Caco-2 (cell line): ENCODE results near the gene CIBAR2. TPM values are rescaled to one million over a fixed set of nuclear protein-coding genes. Genes with fewer than 3 reads are reported as not detected.

Experiments
- BruUV-seq: library from RNA; stranded (reverse); fragments of 400-500 nt; replicated peaks from 2 replicates; lab custom pipeline; 2021; lab: Mats Ljungman, UMichigan
- CTCF ChIA-PET: fragments of 300-600 bp; sonication (Branson Sonifier 250); formaldehyde crosslinking; loops from one replicate; lab custom pipeline; 2022; ENCODE audit warnings: antibody characterized with exemption; lab: Charles Lee
- POLR2A ChIA-PET: fragments of 300-600 bp; sonication (Branson Sonifier 250); formaldehyde crosslinking; loops from one replicate; lab custom pipeline; 2022; ENCODE audit warnings: antibody characterized with exemption; lab: Charles Lee
- DNase-seq, 2 experiments: peaks; one replicate each; pipeline versions ENCODE4 v3.0.0 to v3.0.0-alpha.2; 2020 to 2022
- H3K27me3 ChIP-seq: replicated peaks from 2 replicates; pipeline ENCODE4 v1.6.0; 2011; ENCODE audit warnings: low read length; ENCODE audit not compliant: control insufficient read depth, insufficient read depth
- H3K36me3 ChIP-seq: 2 replicates; pipeline ENCODE4 v1.5.1; 2011; ENCODE audit warnings: low read length; ENCODE audit not compliant: control insufficient read depth, insufficient read depth
- H3K4me1 ChIP-seq: fragments of 250-450 bp; sonication (Bioruptor Pico); 2 replicates; pipeline ENCODE4 v1.5.1; 2020; ENCODE audit warnings: mild to moderate bottlenecking
- H3K4me3 ChIP-seq: 2 replicates; pipeline ENCODE4 v1.5.1; 2011; ENCODE audit warnings: low read depth, mild to moderate bottlenecking, control low read depth, low read length
- H3K9me3 ChIP-seq: fragments of 250-450 bp; sonication (Bioruptor Pico); 2 replicates; pipeline ENCODE4 v1.5.1; 2020; ENCODE audit warnings: mild to moderate bottlenecking, moderate library complexity
- H3K27ac Mint-ChIP-seq: one replicate; pipeline ENCODE4 v1.8.0; 2022; ENCODE audit warnings: mixed read lengths; ENCODE audit not compliant: unreplicated experiment
- H3K27me3 Mint-ChIP-seq: one replicate; pipeline ENCODE4 v1.8.0; 2022; ENCODE audit warnings: mixed read lengths; ENCODE audit not compliant: insufficient read depth, unreplicated experiment
- H3K36me3 Mint-ChIP-seq: one replicate; pipeline ENCODE4 v1.8.0; 2022; ENCODE audit warnings: mild to moderate bottlenecking, mixed read lengths; ENCODE audit not compliant: insufficient read depth, unreplicated experiment
- H3K4me1 Mint-ChIP-seq: one replicate; pipeline ENCODE4 v1.8.0; 2022; ENCODE audit warnings: low read depth, mixed read lengths; ENCODE audit not compliant: unreplicated experiment
- H3K4me3 Mint-ChIP-seq: one replicate; pipeline ENCODE4 v1.8.0; 2022; ENCODE audit warnings: mild to moderate bottlenecking, moderate library complexity, mixed read lengths; ENCODE audit not compliant: unreplicated experiment
- H3K9me3 Mint-ChIP-seq: one replicate; pipeline ENCODE4 v1.8.0; 2022; ENCODE audit warnings: mixed read lengths; ENCODE audit not compliant: unreplicated experiment
- intact Hi-C: fragments of 100-400 bp; cut with micrococcal nuclease; formaldehyde crosslinking; loops from one replicate; pipeline ENCODE4 v1.10.0; 2022; ENCODE audit not compliant: unreplicated experiment
- total RNA-seq: library from RNA; stranded (reverse); gene quantifications from 2 replicates; pipeline ENCODE4 v1.2.3, GENCODE V29; 2022
- TF ChIP-seq, protein P1 (sequence below), 2 experiments: fragments of 200-600 bp in 1 of 2; IDR thresholded peaks; 1 replicate in 1 of 2; 2 replicates in 1 of 2; pipeline versions ENCODE4 v1.5.1 to v1.8.0; 2011 to 2022; ENCODE audit warnings: antibody characterized with exemption in 1 of 2, control low read depth in 1 of 2, inconsistent platforms in 1 of 2, low read depth in 1 of 2, low read length in 1 of 2, mild to moderate bottlenecking in 1 of 2, moderate library complexity in 1 of 2; ENCODE audit not compliant: insufficient read depth in 1 of 2, severe bottlenecking in 1 of 2, unreplicated experiment in 1 of 2

CIBAR2 gene
- total RNA-seq, 1 experiment from 2014 or later, result not detected

GRCh38 chr16:85081038-85081437 is 31.2 kb downstream of the CIBAR2 start:
- H3K27ac Mint-ChIP-seq, result no peak overlapping the region

DNA sequence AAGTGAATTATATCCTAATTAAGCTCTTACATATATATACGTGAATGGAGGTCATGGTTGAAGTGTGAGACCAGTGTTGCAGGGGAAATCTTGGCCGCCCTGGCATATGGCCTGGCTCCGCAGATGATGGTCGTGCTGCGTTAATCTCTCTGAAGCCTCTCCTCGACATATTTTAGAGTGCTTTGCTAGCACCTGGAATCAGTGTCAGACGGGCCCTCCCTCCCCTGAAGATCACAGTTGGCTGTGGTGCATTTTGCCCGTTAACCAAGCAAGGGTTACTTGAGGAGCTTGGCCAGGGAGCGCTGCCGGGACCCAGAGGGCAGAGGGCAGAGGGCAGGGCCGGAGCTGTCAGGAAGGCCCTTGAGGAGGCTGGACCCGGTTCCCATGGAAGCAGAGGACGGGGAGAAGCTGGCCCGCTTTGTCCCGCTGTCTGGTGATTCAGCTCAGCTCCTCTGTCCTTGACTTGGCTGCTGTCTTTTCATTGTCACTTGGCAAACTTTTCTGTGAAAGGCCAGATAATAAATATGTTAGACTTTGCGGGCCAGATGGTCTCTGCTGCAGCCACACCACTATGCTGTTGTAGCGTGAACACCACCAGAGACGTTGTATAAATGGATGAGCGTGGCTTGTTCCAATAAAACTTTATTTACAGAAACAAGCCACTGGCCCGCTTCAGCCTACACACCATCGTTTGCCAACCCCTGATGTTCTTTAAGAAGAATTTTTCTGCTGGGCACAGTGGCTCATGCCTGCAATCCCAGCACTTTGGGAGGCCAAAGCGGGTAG is 32.3 kb downstream of the CIBAR2 start:
- no peak overlapping the region for H3K4me3 ChIP-seq
- BruUV-seq, result no TSS peak
- H3K4me3 Mint-ChIP-seq, result no peak overlapping the region
- ChIA-PET CTCF (no interaction called here), POLR2A (no interaction called here)
- no peaks in the 10 kb centered on the region for H3K9me3 Mint-ChIP-seq
- no peaks in the 10 kb centered on the region for H3K4me1 Mint-ChIP-seq
- TF ChIP-seq, protein P1, sequence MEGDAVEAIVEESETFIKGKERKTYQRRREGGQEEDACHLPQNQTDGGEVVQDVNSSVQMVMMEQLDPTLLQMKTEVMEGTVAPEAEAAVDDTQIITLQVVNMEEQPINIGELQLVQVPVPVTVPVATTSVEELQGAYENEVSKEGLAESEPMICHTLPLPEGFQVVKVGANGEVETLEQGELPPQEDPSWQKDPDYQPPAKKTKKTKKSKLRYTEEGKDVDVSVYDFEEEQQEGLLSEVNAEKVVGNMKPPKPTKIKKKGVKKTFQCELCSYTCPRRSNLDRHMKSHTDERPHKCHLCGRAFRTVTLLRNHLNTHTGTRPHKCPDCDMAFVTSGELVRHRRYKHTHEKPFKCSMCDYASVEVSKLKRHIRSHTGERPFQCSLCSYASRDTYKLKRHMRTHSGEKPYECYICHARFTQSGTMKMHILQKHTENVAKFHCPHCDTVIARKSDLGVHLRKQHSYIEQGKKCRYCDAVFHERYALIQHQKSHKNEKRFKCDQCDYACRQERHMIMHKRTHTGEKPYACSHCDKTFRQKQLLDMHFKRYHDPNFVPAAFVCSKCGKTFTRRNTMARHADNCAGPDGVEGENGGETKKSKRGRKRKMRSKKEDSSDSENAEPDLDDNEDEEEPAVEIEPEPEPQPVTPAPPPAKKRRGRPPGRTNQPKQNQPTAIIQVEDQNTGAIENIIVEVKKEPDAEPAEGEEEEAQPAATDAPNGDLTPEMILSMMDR (IDR thresholded peaks at IDR 0.05; ENCODE audit: insufficient read depth in 1 of 2, low read depth in 1 of 2, low read length in 1 of 2, severe bottlenecking in 1 of 2, unreplicated experiment in 1 of 2), result no peak
- no peaks in the 10 kb centered on the region for H3K27me3 Mint-ChIP-seq
- no peaks in the 10 kb centered on the region for H3K36me3 Mint-ChIP-seq
- DNase-seq, result no peak
- no peak overlapping the region for H3K27ac Mint-ChIP-seq
- intact Hi-C loops, result no loop called here
- no peaks in the 10 kb centered on the region for H3K4me1 ChIP-seq
- no peaks in the 10 kb centered on the region for H3K36me3 ChIP-seq
- H3K9me3 ChIP-seq, result no peaks in the 10 kb centered on the region
- no peaks in the 10 kb centered on the region for H3K27me3 ChIP-seq

More at GRCh38 chr16:85081038-85081437, 31.2 kb downstream of the CIBAR2 start:
- BruUV-seq, result no TSS peak
- no peaks in the 10 kb centered on the region for H3K36me3 Mint-ChIP-seq
- no peaks in the 10 kb centered on the region for H3K9me3 ChIP-seq
- TF ChIP-seq, protein P1 (IDR thresholded peaks at IDR 0.05; ENCODE audit: insufficient read depth in 1 of 2, low read depth in 1 of 2, low read length in 1 of 2, severe bottlenecking in 1 of 2, unreplicated experiment in 1 of 2), result no peak
- ChIA-PET CTCF (interaction anchor here (0.6 kb wide), 2 partner anchors 129 to 326 kb away, joined by 3 read pairs; no protein-coding TSS in a partner anchor), POLR2A (no interaction called here)
- no peaks in the 10 kb centered on the region for H3K9me3 Mint-ChIP-seq
- no peak overlapping the region for H3K4me3 Mint-ChIP-seq
- H3K4me1 Mint-ChIP-seq, result no peaks in the 10 kb centered on the region
- no peaks in the 10 kb centered on the region for H3K27me3 Mint-ChIP-seq
- H3K36me3 ChIP-seq, result no peaks in the 10 kb centered on the region
- H3K4me1 ChIP-seq, result no peaks in the 10 kb centered on the region
- H3K27me3 ChIP-seq, result no peaks in the 10 kb centered on the region
- no peak overlapping the region for H3K4me3 ChIP-seq
- no peak for DNase-seq
- intact Hi-C loops, result no loop called here

DNA sequence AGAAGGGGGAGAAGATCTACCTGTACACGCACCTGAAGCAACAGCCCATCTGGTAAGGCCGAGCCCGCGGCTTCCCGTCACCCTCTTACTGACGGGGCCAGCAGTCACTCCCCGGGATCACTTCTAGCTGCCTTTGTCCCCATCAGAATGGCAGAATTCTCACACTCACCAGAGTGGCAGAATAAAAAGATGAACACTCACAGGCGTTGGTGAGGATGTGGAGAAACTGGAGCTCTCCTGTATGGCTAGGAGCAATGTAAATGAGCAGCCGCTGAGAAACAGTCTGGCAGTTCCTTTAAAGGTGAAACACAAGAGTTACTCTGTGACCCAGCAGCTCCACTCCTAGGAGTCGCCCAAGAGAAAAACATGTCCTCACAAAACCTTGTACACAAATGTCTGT is 33.3 kb downstream of the CIBAR2 start:
- H3K36me3 Mint-ChIP-seq, result no peaks in the 10 kb centered on the region
- TF ChIP-seq, protein P1 (IDR thresholded peaks at IDR 0.05; ENCODE audit: insufficient read depth in 1 of 2, low read depth in 1 of 2, low read length in 1 of 2, severe bottlenecking in 1 of 2, unreplicated experiment in 1 of 2), result no peak

More for the DNA sequence above, 33.3 kb downstream of the CIBAR2 start:
- Histone ChIP-seq H3K36me3 (no peaks in the 10 kb centered on the region), H3K4me1 (no peaks in the 10 kb centered on the region), H3K27me3 (no peaks in the 10 kb centered on the region), H3K4me3 (no peak overlapping the region), H3K9me3 (no peaks in the 10 kb centered on the region)
- ChIA-PET POLR2A (no interaction called here), CTCF (interaction anchor here (1.5 kb wide), 1 partner anchor 8 kb away, joined by 4 read pairs; no protein-coding TSS in a partner anchor)
- intact Hi-C loops, result no loop called here
- Mint-ChIP-seq H3K27ac (no peak overlapping the region), H3K4me1 (no peaks in the 10 kb centered on the region), H3K27me3 (no peaks in the 10 kb centered on the region), H3K4me3 (no peak overlapping the region), H3K9me3 (no peaks in the 10 kb centered on the region)
- no peak for DNase-seq
- no TSS peak for BruUV-seq
